IPS-20b (cell line): ENCODE results near the gene ZNF850.
"Not testable (repeated sequence)": the region's sequence is repeated elsewhere in the genome, so short reads cannot be mapped to it uniquely, and the experiment has no call there.

ENCODE experiments used
- H3K27ac ChIP-seq: one replicate; pipeline ENCODE4 v1.5.1; 2013; ENCODE audit warnings: low read length
- H3K27me3 ChIP-seq: 2 replicates; pipeline ENCODE4 v1.6.1; 2013; ENCODE audit warnings: mild to moderate bottlenecking, low read length, inconsistent platforms; ENCODE audit not compliant: insufficient read depth
- H3K36me3 ChIP-seq: 2 replicates; pipeline ENCODE4 v1.6.1; 2013; ENCODE audit warnings: low read depth, mild to moderate bottlenecking, inconsistent platforms, low read length, moderate library complexity; ENCODE audit not compliant: insufficient read depth
- H3K4me1 ChIP-seq: 2 replicates; pipeline ENCODE4 v1.6.1; 2013; ENCODE audit warnings: mild to moderate bottlenecking, control low read depth, inconsistent platforms, low read length, moderate library complexity; ENCODE audit not compliant: insufficient read depth
- H3K4me3 ChIP-seq: 2 replicates; pipeline ENCODE4 v1.5.1; 2013; ENCODE audit warnings: mild to moderate bottlenecking, low read length, inconsistent platforms
- H3K9ac ChIP-seq: 2 replicates; pipeline ENCODE4 v1.6.1; 2013; ENCODE audit warnings: low read depth, mild to moderate bottlenecking, inconsistent platforms, low read length, moderate library complexity
- H3K9me3 ChIP-seq: 2 replicates; pipeline ENCODE4 v1.6.1; 2013; ENCODE audit warnings: mild to moderate bottlenecking, low read depth, low read length, inconsistent platforms; ENCODE audit not compliant: insufficient read depth

ZNF850 gene

DNA sequence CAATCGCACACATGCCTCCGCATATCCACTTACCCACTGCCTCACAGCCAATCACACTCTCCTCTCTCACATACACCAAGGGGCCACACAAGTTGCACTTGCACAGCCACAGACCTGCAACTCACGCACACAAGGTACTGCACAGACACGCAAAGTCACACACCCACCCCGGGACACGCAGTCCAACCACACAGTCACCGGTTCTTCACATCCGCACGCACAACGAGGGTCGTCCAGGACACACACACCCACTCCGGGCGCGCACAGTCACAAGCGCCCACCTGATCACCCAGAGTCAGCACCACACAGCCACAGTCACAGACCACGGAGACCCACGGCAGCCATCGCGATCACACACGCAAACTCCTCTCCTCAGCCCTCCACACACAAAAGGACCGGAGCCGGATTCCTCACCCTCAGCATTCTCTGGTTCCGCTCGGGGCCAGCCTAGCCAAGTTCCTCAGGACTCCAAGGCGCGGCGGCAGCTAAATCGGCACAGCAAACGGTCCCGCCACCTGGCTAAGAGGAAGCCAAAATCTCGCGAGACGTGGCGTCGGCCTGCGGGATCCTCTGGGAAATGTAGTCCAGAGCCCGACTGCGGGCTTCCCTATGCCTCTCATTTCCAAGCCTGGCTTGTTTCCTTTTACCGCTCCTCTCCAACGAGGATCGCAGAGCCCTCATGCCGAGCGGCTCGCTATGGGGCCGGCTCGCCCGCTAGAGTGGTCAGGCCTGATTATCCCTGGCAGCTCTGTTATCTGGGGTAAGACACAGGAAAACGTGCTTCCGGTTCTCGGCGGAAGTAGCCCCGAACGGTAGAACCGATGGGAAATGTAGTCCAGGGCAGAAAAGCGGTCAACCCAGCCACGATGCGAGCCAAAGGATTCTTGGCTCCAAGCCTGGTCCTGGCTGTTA is at the start of gene ZNF850:
Gene ZNF850, minus strand, starts transcription at position 497 of the 912 bp plus-strand sequence. CDS start 10,201 bp downstream, outside the sequence.
- H3K27ac ChIP-seq, result no peak within 1 kb of the TSS
- H3K9ac ChIP-seq, result peak within 1 kb of the TSS; percentile 91
- H3K27me3 ChIP-seq, result no peaks in the 10 kb centered on the region
- no peaks in the 10 kb centered on the region for H3K36me3 ChIP-seq
- H3K4me3 ChIP-seq, result peak within 1 kb of the TSS; percentile 96
- H3K9me3 ChIP-seq, result peaks cover 69% of the 10 kb centered on the region
- H3K4me1 ChIP-seq, result no peaks in the 10 kb centered on the region

- H3K4me1 ChIP-seq, result no peaks in the 10 kb centered on the region
- no peak overlapping the region for H3K4me3 ChIP-seq
- H3K36me3 ChIP-seq, result peaks cover 76% of the 10 kb centered on the region
- H3K9me3 ChIP-seq, result peaks cover 94% of the 10 kb centered on the region
- H3K9ac ChIP-seq, result no peak overlapping the region
- H3K27ac ChIP-seq, result no peak overlapping the region
- no peaks in the 10 kb centered on the region for H3K27me3 ChIP-seq
These were observed 49.2 kb upstream of the ZNF850 start for GRCh38 chr19:36821758-36822157.

DNA sequence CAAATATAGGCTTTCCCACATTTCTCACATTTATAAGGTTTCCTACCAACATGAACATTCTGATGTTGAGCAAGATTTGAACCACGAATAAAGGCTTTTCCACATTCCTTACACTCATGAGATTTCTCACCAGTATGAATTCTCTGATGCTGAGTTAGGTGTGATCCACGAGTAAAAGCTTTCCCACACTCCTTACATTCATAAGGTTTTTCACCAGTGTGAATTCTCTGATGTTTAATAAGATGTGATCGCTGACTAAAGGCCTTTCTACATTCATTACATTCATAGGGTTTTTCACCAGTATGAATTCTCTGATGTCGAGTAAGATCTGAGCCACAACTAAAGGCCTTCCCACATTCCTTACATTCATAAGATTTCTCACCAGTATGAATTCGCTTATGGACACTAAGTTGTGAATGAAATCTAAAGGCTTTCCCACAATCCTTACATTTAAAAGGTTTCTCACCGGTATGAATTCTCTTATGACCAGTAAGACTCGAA is 46.6 kb upstream of the ZNF850 start:
- H3K9ac ChIP-seq, result no peak overlapping the region
- H3K27me3 ChIP-seq, result no peaks in the 10 kb centered on the region
- H3K9me3 ChIP-seq, result peaks cover 98% of the 10 kb centered on the region
- H3K36me3 ChIP-seq, result peaks cover 61% of the 10 kb centered on the region
- no peak overlapping the region for H3K27ac ChIP-seq
- H3K4me3 ChIP-seq, result peak overlapping the region; percentile 15; the same call in 1 of the 2 replicates
- no peaks in the 10 kb centered on the region for H3K4me1 ChIP-seq

DNA sequence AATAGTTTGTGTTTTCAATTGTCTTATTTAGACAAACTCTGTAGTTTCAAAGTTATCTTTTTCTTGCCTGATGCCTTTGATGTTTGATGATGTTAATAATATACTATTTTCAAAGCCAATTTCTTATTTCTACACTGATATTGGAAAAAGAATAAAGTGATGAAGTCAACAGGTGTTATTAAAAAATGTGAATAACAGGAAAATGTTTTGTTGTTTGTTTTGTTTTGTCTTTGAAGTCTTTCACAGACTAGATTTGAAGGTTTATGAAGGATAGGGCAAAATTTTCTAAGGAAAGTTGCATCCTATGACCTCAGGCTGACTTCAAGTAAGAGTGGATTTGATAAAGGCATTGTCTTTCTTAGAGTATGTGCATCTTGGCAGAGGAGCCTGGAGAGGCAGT is 34.4 kb upstream of the ZNF850 start:
- Histone ChIP-seq H3K9ac (no peak overlapping the region), H3K4me1 (no peaks in the 10 kb centered on the region), H3K36me3 (no peaks in the 10 kb centered on the region), H3K27me3 (no peaks in the 10 kb centered on the region), H3K4me3 (no peak overlapping the region), H3K9me3 (peaks cover 98% of the 10 kb centered on the region), H3K27ac (no peak overlapping the region)

- Histone ChIP-seq H3K9ac (no peak overlapping the region), H3K27me3 (no peaks in the 10 kb centered on the region), H3K4me1 (no peaks in the 10 kb centered on the region), H3K36me3 (no peaks in the 10 kb centered on the region), H3K9me3 (peaks cover 95% of the 10 kb centered on the region), H3K4me3 (no peak overlapping the region), H3K27ac (no peak overlapping the region)
These were observed 32.8 kb upstream of the ZNF850 start for GRCh38 chr19:36805364-36805763.

DNA sequence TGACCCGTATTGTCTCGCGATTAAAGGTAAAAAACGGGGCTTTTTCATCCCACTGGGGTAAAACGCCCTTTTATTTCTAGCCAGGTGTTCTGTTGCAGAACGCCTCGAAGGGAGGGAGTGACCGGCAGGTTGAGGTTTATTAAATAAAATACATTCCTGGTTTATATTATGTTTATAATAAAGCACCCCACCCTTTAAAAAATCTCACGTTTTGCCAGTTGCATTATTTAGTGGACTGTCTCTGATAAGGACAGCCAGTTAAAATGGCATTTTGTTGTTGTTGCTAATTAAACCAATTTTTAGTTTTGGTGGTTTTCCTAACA is 25.1 kb upstream of the ZNF850 start:
- Histone ChIP-seq H3K27me3 (no peaks in the 10 kb centered on the region), H3K9me3 (peaks cover 79% of the 10 kb centered on the region), H3K4me3 (peak overlapping the region; percentile 40; the same call in 1 of the 2 replicates), H3K27ac (no peak overlapping the region), H3K9ac (no peak overlapping the region), H3K36me3 (no peaks in the 10 kb centered on the region), H3K4me1 (no peaks in the 10 kb centered on the region)

DNA sequence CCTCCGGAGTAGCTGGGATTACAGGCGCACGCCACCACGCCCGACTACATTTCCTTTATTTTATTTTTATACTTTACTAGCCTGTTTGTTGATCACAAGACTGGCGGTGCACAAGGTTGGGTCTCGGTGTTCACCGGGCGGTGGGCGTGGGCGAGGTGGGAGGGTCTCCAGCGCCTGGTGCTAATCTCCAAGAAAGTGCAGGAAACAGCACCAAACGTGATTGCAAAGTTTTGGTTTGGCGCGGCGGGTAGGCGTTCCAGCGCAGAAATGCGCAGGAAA is 24.0 kb upstream of the ZNF850 start:
- H3K4me3 ChIP-seq, result no peak overlapping the region
- peaks cover 80% of the 10 kb centered on the region for H3K9me3 ChIP-seq
- H3K4me1 ChIP-seq, result no peaks in the 10 kb centered on the region
- no peaks in the 10 kb centered on the region for H3K36me3 ChIP-seq
- H3K27ac ChIP-seq, result no peak overlapping the region
- no peaks in the 10 kb centered on the region for H3K27me3 ChIP-seq
- H3K9ac ChIP-seq, result no peak overlapping the region

GRCh38 chr19:36791420-36792141 is 19.0 kb upstream of the ZNF850 start:
- not testable (repeated sequence) for H3K4me1 ChIP-seq, H3K9ac ChIP-seq, H3K27ac ChIP-seq, H3K4me3 ChIP-seq, H3K27me3 ChIP-seq, H3K36me3 ChIP-seq
- H3K9me3 ChIP-seq, result peaks cover 65% of the 10 kb centered on the region

GRCh38 chr19:36775768-36776167 is 3.2 kb upstream of the ZNF850 start:
- peaks cover 65% of the 10 kb centered on the region for H3K9me3 ChIP-seq
- H3K27me3 ChIP-seq, result no peaks in the 10 kb centered on the region
- H3K9ac ChIP-seq, result no peak overlapping the region
- H3K4me1 ChIP-seq, result no peaks in the 10 kb centered on the region
- no peak overlapping the region for H3K27ac ChIP-seq
- no peak overlapping the region for H3K4me3 ChIP-seq
- H3K36me3 ChIP-seq, result no peaks in the 10 kb centered on the region

- Histone ChIP-seq H3K9ac (no peak overlapping the region), H3K9me3 (peaks cover 66% of the 10 kb centered on the region), H3K4me3 (peak overlapping the region; percentile 96), H3K4me1 (no peaks in the 10 kb centered on the region), H3K27me3 (no peaks in the 10 kb centered on the region), H3K27ac (no peak overlapping the region), H3K36me3 (no peaks in the 10 kb centered on the region)
These were observed 594 bp upstream of the ZNF850 start for GRCh38 chr19:36773223-36773579.

GRCh38 chr19:36771261-36772231 is 1.1 kb downstream of the ZNF850 start:
- no peaks in the 10 kb centered on the region for H3K27me3 ChIP-seq
- peaks cover 3% of the 10 kb centered on the region; the same call in 1 of the 2 replicates for H3K36me3 ChIP-seq
- no peaks in the 10 kb centered on the region for H3K4me1 ChIP-seq
- H3K4me3 ChIP-seq, result peak overlapping the region; percentile 96
- peak overlapping the region; percentile 91 for H3K9ac ChIP-seq
- no peak overlapping the region for H3K27ac ChIP-seq
- peaks cover 67% of the 10 kb centered on the region for H3K9me3 ChIP-seq
